Left lung (tissue), 10 donors: ENCODE data around the gene GRID1. TPM values are rescaled to one million over a fixed set of nuclear protein-coding genes. Genes with fewer than 3 reads are reported as not detected.

Experiments used
- ATAC-seq: fragments of 200-7000 bp; cut with Tn5 transposase; one replicate; pipeline ENCODE4 v1.9.1; 2020; ENCODE audit warnings: moderate library complexity
- DNase-seq, 4 donors: peaks; one replicate each; pipeline ENCODE4 v3.0.0-alpha.2; 2013 to 2020
- H3K27ac ChIP-seq, 2 donors: fragments of 200-600 bp; sonication (generic) in 1 of 2; one replicate each; pipeline versions ENCODE4 v1.5.0 to v1.8.0; 2020 to 2021
- H3K27me3 ChIP-seq, 2 donors: fragments of 200-600 bp; sonication (generic) in 1 of 2; one replicate each; pipeline versions ENCODE4 v1.5.0 to v1.8.0; 2020 to 2021
- H3K36me3 ChIP-seq, 2 donors: fragments of 200-600 bp; sonication (generic) in 1 of 2; one replicate each; pipeline versions ENCODE4 v1.5.0 to v1.8.0; 2020 to 2021
- H3K4me1 ChIP-seq, 2 donors: fragments of 200-600 bp; one replicate each; pipeline ENCODE4 v1.8.0; 2021
- H3K4me3 ChIP-seq, 2 donors: fragments of 200-600 bp; sonication (generic) in 1 of 2; one replicate each; pipeline versions ENCODE4 v1.5.0 to v1.8.0; 2020 to 2021; ENCODE audit warnings: mild to moderate bottlenecking in 1 of 2
- H3K9me3 ChIP-seq, 2 donors: fragments of 200-600 bp; sonication (generic) in 1 of 2; one replicate each; pipeline versions ENCODE4 v1.5.0 to v1.8.0; 2020 to 2021
- CTCF ChIP-seq, 2 donors: fragments of 200-600 bp; sonication (generic) in 1 of 2; IDR thresholded peaks; one replicate each; pipeline versions ENCODE4 v1.5.0 to v1.8.0; 2021; ENCODE audit warnings: antibody characterized with exemption in 2 of 2
- intact Hi-C, 2 donors: fragments of 100-400 bp; cut with DNase I; formaldehyde crosslinking; loops; one replicate each; pipeline versions ENCODE4 v1.11.2 to v1.14.2; 2022
- polyA plus RNA-seq, 6 donors: library from polyadenylated mRNA; unstranded; fragments of 120-200 nt; gene quantifications; one replicate each; pipeline ENCODE4 v1.2.1, GENCODE V29; 2013; ENCODE audit not compliant: insufficient read length in 6 of 6
- total RNA-seq, 2 donors: library from RNA; stranded (reverse); fragmentation: NEBNext Ultra II Directional; extraction: Animal tissue kit (Norgen Biotek cat#: 25700); gene quantifications; one replicate each; pipeline ENCODE4 v1.2.1, GENCODE V29; 2021
- donor health status: DM: no; HTN: yes; CAD: no.
- donor health status: DM: no; HTN: no; CAD: no.

The GRID1 gene
- total and polyA plus RNA-seq, 8 donors, result 0.81 to 2.6 (median 1.2) TPM

DNA sequence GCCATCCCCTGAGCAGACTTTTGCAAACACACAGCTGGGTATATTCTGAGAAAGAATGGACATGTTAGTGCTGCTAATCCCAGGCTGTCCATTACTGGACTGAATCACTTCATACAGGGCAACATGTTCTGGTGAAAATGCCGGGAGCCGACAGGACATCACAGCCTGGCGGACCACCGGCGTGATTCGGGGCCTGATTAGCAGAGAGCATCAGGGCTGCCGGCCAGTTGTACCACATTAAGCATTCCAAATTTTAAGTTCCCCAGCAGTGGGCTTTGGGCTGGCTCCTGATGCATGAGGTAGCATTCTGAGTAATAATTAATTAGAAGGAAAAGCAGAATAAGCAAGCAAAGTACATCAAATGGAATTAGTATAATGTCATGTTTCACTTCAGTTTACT, 229.0 kb downstream of the GRID1 start:
- ATAC-seq, result no peak
- no peaks in the 10 kb centered on the region for H3K36me3 ChIP-seq

DNA sequence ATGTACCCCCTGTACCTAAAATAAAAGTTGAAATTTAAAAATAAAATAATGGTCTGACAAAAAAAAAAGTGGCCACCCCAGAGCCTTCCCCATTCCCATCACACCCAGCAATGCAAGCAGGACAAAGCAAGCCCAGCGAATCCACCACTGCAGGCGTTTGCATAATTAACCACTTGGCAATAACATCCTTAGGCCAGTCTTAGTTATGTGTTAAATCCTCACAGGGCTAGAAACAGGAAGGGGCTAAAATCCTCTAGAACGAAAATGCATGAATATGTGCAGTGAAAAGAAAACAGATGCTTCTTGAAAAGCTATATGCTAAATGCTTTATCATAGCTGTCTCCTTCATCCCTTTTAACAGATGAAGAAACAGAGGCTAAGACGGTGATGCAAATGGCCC, 229.7 kb downstream of the GRID1 start:
- Histone ChIP-seq H3K27ac (no peak overlapping the region), H3K9me3 (no peaks in the 10 kb centered on the region), H3K4me3 (no peak overlapping the region), H3K36me3 (no peaks in the 10 kb centered on the region), H3K4me1 (no peaks in the 10 kb centered on the region), H3K27me3 (no peaks in the 10 kb centered on the region)
- ATAC-seq (no peak), DNase-seq (no peak)
- TF ChIP-seq CTCF (IDR thresholded peaks at IDR 0.05), result no peak
- intact Hi-C loops, result no loop called here

More for the DNA sequence above, 229.0 kb downstream of the GRID1 start:
- Histone ChIP-seq H3K4me3 (no peak overlapping the region), H3K4me1 (no peaks in the 10 kb centered on the region), H3K27me3 (no peaks in the 10 kb centered on the region), H3K27ac (no peak overlapping the region), H3K9me3 (no peaks in the 10 kb centered on the region)
- TF ChIP-seq CTCF (IDR thresholded peaks at IDR 0.05), result no peak
- no peak for DNase-seq
- intact Hi-C loops, result no loop called here

- Histone ChIP-seq H3K4me3 (no peak overlapping the region), H3K4me1 (no peaks in the 10 kb centered on the region), H3K27me3 (no peaks in the 10 kb centered on the region), H3K27ac (no peak overlapping the region), H3K9me3 (peaks cover 0 to 3% of the 10 kb centered on the region in 2 donors), H3K36me3 (no peaks in the 10 kb centered on the region)
- ATAC-seq (no peak), DNase-seq (no peak)
- intact Hi-C loops, result no loop called here
- TF ChIP-seq CTCF (IDR thresholded peaks at IDR 0.05), result no peak
Measured at GRCh38 chr10:86135191-86135590, 231.4 kb downstream of the GRID1 start.

DNA sequence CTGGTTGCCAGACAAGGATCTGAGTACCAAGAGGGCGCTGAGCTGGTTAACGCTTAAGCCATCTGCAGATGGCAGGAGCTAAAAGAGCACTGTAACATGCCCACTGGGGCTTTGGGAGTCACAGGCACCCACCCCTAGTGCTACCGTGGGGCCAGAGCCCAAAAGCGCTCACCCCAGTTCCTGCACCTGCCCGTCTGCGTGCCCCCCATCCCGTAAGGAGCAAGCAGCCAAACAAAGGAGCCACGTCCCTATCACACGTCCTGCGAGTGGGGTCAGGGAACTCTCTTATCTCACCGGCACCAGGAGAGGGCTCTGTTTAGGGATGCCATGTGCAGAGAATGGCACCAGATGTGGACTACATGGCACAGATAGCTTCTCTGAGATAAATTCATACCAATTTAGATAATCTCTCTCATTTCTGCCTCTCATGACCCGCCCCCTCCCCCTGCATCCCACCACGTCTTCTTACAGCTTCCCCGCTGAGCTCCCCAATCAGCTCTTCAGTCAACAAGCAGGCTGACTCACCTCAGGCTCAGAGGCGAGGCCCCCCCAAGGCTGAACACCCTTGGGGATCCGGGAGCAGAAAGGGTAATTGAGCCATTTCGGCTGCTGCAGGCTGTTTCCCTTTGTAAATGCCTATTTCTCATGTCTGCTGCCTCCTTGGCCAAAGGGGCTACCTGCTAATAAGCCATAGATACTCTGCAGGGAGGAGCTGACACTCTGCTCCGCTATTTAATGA, 235.7 kb downstream of the GRID1 start:
- H3K27ac ChIP-seq, result no peak overlapping the region
- no peaks in the 10 kb centered on the region for H3K36me3 ChIP-seq
- ATAC-seq (no peak), DNase-seq (no peak)
- peaks cover 0 to 3% of the 10 kb centered on the region in 2 donors for H3K9me3 ChIP-seq
- no peak for TF ChIP-seq CTCF (IDR thresholded peaks at IDR 0.05)
- no peaks in the 10 kb centered on the region for H3K27me3 ChIP-seq
- H3K4me3 ChIP-seq, result no peak overlapping the region
- H3K4me1 ChIP-seq, result no peaks in the 10 kb centered on the region
- intact Hi-C loops, result no loop called here

DNA sequence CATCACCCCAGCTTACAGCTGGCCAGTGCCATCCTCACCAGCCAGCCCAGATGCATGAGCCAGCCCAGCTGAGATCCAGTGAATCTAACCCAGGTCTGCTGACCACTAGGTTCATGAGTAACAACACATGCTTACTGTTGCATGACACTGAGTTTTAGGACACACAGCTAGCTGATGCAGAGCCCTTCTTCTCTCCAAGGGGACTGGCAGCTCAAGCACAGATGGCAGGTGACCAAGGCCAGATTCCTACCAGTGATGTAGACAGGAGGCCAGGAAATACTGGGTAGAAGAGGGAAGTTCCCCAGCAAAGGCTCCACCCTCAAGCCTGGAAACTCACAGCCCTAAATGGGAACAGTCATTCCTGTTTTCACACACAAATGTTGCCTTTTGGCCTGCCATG, 236.6 kb downstream of the GRID1 start:
- H3K27me3 ChIP-seq, result no peaks in the 10 kb centered on the region
- no peak overlapping the region for H3K4me3 ChIP-seq
- TF ChIP-seq CTCF (IDR thresholded peaks at IDR 0.05), result no peak
- DNase-seq (no peak), ATAC-seq (no peak)
- no peaks in the 10 kb centered on the region for H3K36me3 ChIP-seq
- no peak overlapping the region for H3K27ac ChIP-seq
- intact Hi-C loops, result no loop called here
- no peaks in the 10 kb centered on the region for H3K4me1 ChIP-seq
- peaks cover 0 to 3% of the 10 kb centered on the region in 2 donors for H3K9me3 ChIP-seq
